Suppressor macrophage (primary cell): Measurements from ENCODE around the gene UROD.
A peak's percentile ranks its signal among the peaks of the same experiment; 100 is the strongest.

Experiments used
- DNase-seq, 4 experiments: peaks; one replicate each; pipeline ENCODE4 v3.0.0-alpha.2; 2020 to 2022

UROD gene

DNA sequence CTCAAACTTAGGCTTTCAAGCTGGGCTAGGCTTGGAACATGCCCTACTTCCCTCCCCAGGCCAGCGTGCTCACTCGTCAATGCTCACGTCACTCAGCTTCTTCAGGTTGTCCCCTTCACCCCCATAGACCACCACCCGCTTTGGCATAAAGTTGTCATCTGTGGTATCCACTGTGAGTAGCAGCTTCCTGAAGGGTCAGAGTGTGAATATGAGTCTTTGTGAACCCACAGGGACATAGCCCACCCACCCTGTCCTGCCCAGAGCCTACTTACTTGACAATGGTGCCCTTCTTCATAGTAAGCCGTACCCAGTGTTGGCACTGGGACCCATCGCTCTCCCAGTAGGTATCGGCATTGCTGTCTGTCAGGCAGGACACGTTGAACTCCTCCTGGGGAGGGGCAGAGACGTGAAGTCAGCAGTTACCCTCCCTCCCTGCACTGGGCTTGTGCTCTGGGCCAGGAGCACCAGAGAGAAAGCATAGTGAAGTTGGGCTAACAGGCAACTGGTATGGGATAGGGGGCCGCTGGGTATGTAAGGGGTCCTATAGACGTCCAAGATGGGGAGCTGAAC is 2.7 kb upstream of the UROD start:
- no peak for DNase-seq

DNA sequence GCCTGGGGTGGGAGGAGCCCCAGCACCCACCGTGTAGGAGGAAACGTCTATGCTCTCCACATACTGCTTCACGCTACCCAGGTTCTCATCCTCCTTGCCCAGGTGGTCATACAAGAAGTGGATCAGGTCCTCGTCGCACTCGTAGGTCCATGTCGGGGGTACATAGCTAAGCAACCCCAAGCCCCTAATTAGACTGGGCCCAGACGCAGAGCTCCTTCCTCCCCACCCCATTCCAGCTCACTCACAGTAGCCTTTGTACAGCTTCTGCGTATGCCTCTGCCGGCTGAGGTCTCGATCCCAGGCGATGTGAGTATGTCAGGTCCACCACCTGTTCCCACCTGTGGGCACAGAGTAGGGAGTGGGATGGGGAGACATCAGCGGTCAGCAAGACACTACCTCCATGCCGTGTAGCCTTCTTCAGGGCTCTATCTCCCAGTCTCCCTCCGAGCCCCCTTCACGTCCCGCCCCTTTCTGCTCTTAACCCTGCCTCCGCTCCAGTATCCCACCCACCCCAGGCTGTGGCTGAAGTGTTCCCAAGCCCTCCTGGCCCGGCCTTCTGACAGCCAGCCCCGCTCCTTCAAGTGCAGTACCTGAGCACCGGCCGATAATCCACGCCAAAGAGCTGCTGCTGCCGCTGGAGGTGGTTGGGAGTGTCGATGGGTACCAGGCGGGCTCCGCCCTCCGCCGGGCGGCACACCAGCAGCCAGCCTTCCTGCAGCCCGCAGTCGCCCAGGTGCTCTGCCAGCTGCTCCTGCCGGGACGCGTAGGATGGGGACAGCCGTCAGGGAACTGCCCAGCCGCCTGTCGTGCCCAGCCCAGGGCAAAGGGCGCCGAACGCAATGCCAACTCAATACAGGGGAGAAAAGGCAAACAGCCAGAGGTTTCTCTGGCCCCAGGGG is 1.8 kb upstream of the UROD start:
- DNase-seq: peak in 1 of 4 experiments; percentile 27

DNA sequence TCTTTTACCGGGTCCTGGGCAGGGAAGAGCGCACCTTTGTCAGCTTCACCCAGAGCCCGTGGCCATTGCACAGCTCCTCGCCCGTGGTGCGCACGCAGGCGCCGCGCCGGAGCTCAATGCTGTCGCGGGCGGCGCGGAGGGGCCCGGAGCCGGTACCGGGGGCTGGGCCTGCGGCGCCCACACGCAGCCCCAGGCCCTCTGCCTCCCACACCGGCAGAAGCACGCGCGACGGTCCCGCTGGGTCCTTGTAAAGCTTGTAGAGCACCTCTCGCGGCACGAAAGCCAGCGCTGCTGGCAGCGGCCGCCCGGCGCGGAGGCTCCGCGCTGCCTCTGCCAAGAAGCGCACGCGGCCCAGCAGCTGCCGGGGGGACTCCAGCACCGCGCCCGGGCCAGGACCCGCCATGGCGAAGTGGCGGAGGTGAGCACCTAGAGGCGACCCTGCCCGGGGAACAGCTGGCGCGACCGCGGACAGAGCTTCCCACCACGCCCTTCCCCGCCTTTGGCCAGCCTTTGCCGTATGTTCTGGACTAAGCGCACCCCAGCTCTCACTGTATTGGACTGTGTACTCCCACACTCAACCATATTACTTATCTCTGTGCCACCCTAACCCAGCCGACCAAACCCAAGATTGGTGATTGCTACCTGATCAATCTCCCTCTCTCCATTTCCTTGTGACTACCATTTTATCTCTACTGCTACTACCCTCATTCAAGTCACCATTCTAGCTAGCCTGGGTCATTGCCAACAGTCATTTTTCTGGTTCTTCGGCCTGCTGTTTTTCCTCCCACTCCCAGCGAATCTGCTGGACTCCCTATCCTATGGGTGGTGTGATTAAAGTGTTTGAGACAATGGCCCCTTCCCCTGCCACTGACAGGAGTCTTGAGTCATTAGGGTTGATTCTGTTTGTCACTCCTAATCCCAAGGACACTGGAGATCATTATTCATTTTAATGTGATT is 921 bp upstream of the UROD start, which contains the start of gene HECTD3:
TSS of gene HECTD3 (minus strand) at position 470 of the 957 bp plus-strand sequence. CDS start at position 403, 67 bp downstream.
- peak; percentile 75 to 88 (median 84) for DNase-seq

DNA sequence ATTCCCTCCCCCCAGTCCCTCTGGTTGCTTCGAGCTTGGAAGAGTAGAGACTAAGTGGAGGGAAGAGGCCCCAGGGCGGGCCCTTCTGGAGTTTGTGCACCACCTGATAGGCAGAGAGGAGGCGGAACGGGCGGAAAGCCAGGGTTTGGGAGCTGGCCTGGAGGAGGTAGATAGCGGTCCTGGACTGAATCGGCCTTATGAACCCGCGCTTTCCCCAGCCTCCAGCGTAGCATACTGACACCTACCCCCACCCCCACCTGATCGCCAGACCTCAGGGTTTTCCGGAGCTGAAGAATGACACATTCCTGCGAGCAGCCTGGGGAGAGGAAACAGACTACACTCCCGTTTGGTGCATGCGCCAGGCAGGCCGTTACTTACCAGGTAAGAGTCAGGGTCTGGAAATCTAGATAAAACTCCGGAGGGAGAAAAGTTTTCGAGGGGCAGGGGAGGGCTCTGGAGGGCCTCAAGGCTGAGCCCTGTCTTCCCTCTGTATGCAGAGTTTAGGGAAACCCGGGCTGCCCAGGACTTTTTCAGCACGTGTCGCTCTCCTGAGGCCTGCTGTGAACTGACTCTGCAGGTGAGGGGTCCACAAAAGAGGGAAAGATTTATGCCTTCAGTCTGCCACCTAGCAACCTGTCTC is 705 bp downstream of the UROD start:
- peak; percentile 50 to 76 (median 66) for DNase-seq

DNA sequence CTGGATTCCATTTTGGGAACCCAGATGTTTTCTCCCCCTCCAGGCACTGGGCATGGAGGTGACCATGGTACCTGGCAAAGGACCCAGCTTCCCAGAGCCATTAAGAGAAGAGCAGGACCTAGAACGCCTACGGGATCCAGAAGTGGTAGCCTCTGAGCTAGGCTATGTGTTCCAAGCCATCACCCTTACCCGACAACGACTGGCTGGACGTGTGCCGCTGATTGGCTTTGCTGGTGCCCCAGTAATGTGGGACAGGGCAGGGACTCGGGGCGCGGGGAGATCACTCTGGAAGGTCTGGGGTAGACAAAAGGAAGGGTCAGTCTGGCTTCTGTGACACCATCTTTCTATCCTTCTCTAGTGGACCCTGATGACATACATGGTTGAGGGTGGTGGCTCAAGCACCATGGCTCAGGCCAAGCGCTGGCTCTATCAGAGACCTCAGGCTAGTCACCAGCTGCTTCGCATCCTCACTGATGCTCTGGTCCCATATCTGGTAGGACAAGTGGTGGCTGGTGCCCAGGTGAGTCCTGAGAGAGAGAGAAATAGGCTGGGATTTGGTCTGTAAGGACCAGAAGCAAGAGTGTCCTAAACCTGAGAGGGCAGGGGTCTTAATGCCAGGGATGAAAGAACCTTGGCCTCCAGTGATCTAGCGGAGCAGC is 1.6 kb downstream of the UROD start:
- DNase-seq: no peak

DNA sequence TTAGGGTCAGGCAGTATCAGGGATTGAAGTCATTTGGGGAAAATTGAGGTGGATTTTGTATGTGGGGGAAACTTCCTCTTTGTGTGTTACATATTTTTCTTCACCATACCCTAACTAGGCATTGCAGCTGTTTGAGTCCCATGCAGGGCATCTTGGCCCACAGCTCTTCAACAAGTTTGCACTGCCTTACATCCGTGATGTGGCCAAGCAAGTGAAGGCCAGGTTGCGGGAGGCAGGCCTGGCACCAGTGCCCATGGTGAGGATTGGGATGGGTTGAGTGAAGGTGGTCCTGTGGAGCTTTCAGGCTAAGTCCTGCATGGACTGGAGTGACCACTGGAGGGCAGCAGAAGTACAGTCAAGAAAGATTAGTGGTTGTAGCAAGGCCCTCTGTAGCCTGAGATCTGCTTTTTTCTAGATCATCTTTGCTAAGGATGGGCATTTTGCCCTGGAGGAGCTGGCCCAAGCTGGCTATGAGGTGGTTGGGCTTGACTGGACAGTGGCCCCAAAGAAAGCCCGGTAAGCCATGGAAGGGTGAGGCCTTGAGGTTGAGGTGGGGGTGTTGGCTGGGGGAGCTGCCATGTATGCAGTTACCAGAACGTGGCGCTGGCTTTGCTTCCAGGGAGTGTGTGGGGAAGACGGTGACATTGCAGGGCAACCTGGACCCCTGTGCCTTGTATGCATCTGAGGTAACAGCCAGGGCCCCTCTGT is 2.4 kb downstream of the UROD start:
- peak; percentile 83 to 85 (median 84) for DNase-seq

DNA sequence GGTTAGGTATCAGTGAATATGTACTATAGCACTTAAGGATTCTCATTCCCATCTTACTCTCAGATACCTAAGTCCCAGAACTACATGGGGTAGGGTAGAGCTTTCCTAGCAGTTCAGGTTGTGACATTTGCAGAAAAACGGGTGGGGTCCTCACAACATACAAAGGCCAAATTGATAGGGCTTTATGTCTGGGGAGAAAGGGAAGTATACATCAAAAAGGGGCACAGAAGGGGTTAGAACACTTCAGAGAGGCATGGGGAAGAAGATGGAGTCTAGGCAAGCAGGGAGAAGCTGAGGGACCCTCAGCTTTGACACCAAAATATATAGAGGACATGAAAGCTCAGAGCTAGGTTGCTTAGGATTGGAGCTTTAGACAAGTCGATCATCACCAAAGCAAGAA is 3.6 kb downstream of the UROD start:
- no peak for DNase-seq

DNA sequence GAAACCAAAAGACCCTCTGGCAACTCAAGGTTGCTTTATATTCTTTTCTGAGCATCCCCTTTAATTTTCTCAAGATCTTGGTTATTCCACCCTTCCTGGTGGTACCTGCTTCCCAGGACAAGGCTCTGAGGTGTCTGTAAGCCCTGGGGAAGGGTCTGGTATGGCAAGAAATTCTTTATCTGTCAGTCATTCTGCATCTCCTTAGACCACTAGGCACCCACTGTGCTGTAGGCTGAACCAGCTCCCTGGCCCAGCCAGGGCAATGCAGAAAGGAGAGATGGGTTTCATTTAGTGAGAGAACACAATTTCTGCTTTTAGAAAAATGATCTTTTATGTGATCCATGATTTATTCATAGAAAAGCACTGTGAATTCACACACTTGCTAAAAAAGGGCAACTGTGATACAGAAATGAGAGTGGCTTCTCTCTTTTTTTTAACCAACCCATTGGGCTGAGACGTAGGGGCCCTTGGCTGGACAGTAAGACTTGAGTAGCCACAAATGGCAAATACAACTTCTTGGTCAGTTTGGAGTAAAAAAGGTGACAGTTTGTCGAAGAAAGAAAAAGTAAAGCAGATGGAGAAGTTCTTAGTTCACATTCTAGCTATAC is 4.1 kb downstream of the UROD start:
- no peak for DNase-seq

DNA sequence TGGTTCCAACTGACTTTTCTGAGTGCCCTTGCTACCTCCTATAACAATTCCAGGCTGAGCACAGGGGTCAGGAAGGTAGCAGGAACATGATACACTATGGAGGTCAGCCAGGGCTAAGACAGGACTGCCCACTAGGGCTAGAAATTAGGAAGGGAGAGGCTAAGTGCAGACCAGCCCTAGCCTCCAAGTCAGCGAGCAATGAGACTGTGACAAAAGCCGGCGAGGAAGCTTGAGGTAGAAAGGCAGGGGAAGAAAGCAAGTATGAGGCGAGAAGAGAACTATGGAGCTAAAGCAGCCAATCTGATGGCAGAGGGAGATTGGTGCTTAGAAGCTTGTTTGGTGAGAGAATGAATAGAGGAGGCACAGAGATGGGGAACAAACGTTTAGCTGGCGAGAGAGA is 4.7 kb downstream of the UROD start:
- DNase-seq: no peak

DNA sequence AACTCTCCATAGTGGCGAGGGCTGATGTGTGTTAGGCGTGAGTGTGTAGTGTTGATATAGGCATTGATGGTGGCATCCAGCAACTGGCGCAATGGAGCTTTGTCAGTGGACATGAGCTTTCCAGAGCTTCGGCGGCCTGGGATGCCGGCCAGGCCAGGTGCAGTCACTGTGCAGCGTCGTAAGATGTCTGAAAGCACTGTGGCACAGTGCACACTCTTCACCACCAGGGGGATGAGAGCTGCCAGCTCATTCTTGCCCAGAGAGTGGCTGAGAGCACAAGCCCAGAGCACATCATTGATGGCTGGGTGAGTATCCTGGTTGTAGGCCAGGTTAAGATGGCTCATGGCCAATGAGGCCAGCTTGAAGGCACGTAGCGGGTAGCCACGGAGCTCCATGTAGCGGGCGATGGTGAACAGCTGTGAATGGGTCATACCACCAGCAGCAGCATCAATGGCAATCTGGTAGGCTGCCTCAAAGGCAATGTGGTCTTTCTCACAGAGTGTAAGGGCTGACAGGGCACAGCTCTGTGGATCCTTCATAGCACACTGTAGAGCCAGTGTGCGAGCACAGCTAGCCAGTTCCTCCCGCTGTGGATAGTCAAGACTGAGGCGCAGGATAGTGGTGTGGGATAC is 6.7 kb downstream of the UROD start:
- DNase-seq: peak; percentile 58 to 82 (median 70)

DNA sequence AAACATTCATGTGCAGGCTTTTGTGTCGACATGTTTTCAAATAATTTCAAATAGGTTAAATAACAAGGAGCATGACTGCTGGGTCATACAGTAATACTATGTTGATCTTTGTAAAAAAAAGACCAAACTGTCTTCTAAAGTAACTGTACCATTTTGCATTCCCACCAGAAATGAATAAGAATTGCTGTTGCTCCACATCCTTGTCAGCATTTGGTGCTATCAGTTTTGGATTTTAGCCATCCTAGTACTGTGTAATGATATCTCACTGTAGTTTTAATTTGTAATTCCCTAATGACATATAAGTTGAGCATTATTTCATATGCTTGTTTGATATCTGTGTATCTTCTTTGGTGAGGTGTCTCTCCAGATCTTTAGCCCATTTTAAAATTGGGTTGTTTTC is 11.6 kb downstream of the UROD start:
- DNase-seq: no peak

DNA sequence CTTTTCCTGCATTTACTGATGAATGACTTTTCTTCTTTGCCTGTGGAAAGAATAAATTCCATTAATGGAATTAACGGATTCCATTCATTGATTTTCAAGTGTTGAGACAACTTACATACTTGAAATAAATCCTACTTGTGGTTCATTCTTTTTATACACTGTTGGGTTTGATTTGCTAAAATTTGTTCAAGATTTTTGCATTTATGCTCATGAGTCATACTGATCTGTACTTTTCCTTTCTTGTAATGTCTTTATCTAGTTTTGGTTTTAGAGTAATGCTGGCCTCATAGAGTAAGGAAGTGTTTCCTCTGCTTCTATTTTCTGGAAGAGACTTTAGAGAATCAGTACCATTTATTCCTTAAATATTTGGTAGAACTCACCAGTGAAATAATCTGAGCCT is 14.4 kb downstream of the UROD start:
- no peak for DNase-seq

DNA sequence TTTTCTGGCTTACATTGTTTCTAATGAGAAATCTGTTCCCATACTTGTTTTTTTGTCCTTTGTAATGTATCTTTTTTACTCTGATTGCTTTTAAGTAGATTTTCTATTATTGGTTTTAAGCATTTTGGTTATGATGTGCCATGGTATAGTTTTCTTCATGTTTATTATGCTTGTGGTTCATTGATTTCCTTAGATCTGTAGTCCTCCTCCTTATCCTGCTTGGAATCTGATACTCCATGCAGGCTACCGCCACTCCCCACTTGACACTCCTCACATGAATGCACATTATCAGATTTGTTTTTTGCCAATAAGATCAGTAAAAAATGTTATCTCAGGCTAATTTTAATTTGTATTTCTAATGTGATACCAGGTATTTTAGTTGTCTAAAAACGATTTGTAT is 20.8 kb downstream of the UROD start:
- DNase-seq: no peak

DNA sequence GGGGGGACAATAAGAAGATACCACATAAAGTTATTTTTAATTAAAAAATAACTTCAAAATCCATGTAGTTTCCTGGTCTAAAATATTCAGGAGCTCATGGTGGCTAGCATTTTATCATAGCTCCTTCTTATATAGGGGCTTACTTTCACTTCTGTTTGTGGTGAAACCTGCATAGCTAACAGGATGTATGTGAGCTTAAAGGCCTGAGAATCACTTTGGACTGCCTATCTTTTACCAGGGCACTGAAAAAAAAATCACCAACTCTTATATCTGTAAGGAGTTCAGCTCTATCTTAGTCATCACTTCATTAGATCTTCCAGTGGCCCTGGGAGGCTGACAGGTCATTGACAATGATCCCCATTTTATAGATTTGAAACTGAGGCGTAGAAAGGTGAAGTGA is 21.3 kb downstream of the UROD start:
- DNase-seq: no peak

DNA sequence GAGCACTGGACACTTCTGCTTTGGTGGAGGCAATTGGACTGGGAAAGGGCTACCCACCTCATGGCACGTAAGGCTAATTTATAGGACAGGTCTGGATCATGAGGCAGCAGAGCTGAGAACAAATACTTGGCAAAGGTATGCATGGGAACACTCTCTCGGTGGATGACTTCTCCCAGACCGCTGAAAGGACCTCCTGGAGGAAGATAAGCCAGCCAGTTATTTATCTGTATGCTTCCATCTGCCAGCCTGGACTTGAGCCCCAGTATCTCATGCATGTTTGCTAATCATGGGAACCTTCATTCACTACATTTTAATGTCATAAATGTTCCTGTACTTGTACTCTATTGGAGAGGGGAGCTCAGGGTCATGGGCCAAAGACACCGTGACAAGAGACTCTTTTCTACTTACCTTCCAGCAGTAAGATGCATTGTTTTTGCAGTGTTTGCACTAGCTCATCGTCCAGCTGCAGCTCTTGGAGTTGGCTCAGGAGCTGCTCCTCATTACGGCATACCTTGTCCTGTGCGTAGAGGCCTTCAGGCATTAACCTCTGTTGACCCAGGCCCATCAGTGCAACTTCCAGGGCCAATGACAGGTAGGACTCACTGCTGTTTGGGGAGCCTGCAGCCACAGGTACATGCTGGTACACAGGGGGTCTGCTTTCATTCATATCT is 23.7 kb downstream of the UROD start:
- DNase-seq: no peak

DNA sequence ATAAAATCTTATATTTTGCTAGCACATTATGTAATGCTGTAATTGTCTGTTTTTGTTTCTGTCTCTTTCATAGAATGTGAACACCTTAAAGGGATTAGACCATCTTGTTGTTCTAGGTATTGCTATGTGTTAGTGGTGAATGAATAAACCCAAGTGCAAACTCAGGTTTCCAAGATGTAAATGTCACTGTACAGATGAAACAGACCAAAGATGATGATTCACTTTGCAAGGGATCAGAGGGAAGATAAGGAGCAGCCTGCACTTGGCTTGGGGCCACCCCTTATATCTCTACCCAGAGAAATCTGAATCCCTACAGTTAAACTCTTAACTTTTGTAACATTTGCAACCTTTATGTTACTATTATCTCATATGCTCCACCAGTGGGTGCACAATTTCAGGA is 25.4 kb downstream of the UROD start:
- DNase-seq: peak in 1 of 4 experiments; percentile 9

DNA sequence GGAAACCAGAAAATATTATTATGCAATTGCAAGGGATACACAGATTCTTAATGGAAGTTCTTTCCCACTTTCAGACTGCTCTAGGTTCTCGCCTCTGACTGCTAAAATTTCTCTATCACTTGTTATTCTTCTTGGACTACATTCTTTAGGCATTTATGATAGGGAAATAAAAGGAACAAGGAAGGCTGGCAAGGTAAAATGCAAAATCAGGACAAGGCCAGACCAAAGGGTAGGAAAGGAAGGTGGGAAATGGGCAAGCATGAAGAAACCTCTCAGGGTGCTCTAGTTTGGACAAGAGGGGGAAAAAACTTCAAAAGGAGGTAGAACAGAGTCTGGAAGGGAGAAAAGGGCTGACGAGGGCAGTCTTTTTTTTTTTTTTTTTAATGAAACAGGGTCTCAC is 26.2 kb downstream of the UROD start:
- no peak for DNase-seq

DNA sequence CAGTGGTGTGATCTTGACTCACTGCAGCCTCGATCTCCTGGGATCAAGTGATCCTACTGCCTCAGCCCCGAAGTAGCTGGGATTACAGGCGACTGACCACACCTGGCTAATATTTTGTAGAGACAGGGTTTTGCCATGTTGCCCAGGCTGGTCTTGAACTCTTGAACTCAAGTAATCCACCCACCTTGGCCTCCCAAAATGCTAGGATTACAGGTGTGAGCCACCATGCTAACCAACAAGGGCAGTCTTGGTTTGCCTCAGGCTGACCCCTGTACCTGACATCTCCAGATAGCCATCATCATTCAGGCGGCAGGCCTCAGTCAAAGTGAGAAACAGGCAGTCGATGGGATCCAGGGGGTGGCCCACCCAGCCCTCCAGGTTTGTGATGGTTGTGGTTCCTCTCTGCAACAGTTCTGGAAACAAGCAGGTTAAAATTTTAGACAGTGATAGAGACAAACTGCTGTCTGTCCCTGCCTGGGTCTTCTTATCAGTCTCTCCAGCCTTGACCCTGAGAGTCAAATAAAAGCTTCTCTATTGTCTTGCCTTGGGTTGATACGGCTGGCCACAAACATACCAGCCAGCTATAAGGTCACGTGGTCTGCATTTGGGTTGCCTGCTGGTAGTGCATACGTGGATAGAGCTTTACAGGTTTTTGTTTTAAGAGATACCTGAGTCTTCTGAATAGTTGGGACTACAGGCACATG is 26.8 kb downstream of the UROD start:
- no peak for DNase-seq

DNA sequence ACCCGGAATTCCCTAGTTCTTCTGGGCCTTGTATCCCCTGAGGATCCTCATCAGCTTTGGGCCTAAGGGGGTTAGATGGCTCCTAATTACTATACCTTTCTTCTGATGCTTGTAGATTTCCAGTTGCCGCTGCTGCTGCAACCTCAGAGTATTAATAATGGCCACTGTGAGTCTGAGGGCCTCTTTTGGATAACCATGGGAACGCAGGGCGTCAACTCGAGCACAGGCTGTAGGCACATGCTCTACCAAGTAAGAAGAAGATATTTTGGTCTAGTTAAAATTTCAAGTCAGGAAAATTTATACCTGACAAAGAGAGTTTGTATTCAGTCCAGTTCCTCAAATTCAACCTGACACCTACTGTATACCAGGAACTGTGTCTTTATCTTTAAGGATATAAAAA is 28.2 kb downstream of the UROD start:
- no peak for DNase-seq
